Ishikawa (cell line): ENCODE results near the gene ZDHHC8.

Source experiments
- CEBPB ChIP-seq: IDR thresholded peaks from 2 replicates; pipeline ENCODE4 v1.6.1; 2012
- CREB1 ChIP-seq: IDR thresholded peaks from 2 replicates; pipeline ENCODE4 v1.6.1; 2012; ENCODE audit warnings: low read depth
- EGR1 ChIP-seq: IDR thresholded peaks from 2 replicates; pipeline ENCODE4 v1.6.1; 2012
- EP300 ChIP-seq: IDR thresholded peaks from 2 replicates; pipeline ENCODE4 v1.6.1; 2012; ENCODE audit warnings: borderline replicate concordance
- FOXM1 ChIP-seq: IDR thresholded peaks from 2 replicates; pipeline ENCODE4 v1.6.1; 2012; ENCODE audit warnings: low read depth, borderline replicate concordance
- NFIC ChIP-seq: IDR thresholded peaks from 2 replicates; pipeline ENCODE4 v1.6.1; 2012
- RAD21 ChIP-seq: IDR thresholded peaks from 2 replicates; pipeline ENCODE4 v1.6.1; 2012; ENCODE audit warnings: low read depth
- TAF1 ChIP-seq: IDR thresholded peaks from 2 replicates; pipeline ENCODE4 v1.6.1; 2012; ENCODE audit warnings: low read depth, mild to moderate bottlenecking
- TCF12 ChIP-seq: IDR thresholded peaks from 2 replicates; pipeline ENCODE4 v1.6.1; 2012; ENCODE audit warnings: low read depth
- TEAD4 ChIP-seq: IDR thresholded peaks from 2 replicates; pipeline ENCODE4 v1.6.1; 2012
- YY1 ChIP-seq: IDR thresholded peaks from 2 replicates; pipeline ENCODE4 v1.6.1; 2012; ENCODE audit warnings: low read depth
- ZBTB7A ChIP-seq: IDR thresholded peaks from 2 replicates; pipeline ENCODE4 v1.6.1; 2012; ENCODE audit warnings: low read depth
- TF ChIP-seq, protein P1 (sequence below): IDR thresholded peaks from 2 replicates; pipeline ENCODE4 v1.6.1; 2012
- TF ChIP-seq, protein P2 (sequence below): IDR thresholded peaks from 2 replicates; pipeline ENCODE4 v1.6.1; 2012
- TF ChIP-seq, protein P3 (sequence below): IDR thresholded peaks from 2 replicates; pipeline ENCODE4 v1.6.1; 2012; ENCODE audit warnings: low read depth, mild to moderate bottlenecking

ZDHHC8 gene

DNA sequence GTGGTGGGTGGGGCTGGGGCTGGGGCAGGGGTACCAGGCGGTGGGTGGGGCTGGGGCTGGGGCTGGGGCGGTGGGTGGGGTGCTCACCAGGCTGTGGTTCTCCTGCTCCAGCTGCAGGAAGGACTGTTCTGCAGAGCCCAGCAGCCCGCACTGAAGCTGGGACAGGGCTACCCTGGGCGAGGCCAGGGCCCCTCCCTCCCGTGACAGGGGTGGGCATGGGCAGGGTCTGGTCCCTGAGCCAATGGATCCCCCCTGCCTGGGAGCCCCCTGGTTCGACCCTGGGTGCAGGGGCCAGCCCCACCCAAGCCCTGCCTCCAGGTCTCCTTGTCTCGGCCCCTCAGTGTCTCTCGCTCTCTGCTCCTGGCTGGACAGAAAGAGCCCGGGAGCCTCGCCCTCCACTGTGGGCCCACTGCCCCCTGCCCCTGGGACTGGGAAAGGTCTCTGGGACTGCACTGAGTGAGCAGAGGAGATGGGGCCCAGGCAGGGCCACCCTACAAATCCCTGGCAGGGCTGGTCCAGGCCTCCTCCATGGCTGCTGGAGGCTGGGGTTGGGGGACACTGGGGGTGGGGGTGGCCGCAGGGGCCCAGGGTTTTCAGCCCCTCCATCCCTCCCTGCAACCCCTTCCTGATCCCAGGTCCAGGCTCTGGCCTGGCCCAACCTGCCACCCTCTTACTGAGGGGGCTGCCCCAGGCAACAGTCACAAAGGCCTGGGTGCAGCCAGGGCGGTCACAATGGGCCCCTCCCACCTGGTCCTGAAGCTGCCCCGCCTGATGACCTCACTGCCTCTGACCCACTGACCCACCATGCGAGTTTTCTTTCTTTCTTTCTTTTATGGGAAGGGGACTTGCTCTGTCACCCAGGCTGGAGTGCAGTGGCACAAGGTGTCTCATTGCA, 19.0 kb downstream of the ZDHHC8 start, which contains the start of gene CCDC188:
TSS of gene CCDC188 (minus strand) at position 675 of the 895 bp plus-strand sequence. CDS start at position 606, 69 bp downstream.
- no peak for TF ChIP-seq TAF1
- TF ChIP-seq EP300, result no peak
- TF ChIP-seq EGR1, result no peak
- no peak for TF ChIP-seq TCF12
- TF ChIP-seq RAD21, result no peak
- TF ChIP-seq, protein P1, sequence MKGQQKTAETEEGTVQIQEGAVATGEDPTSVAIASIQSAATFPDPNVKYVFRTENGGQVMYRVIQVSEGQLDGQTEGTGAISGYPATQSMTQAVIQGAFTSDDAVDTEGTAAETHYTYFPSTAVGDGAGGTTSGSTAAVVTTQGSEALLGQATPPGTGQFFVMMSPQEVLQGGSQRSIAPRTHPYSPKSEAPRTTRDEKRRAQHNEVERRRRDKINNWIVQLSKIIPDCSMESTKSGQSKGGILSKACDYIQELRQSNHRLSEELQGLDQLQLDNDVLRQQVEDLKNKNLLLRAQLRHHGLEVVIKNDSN, result no peak
- TF ChIP-seq TEAD4, result no peak
- TF ChIP-seq, protein P2, sequence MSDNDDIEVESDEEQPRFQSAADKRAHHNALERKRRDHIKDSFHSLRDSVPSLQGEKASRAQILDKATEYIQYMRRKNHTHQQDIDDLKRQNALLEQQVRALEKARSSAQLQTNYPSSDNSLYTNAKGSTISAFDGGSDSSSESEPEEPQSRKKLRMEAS, result no peak
- no peak for TF ChIP-seq CEBPB
- no peak for TF ChIP-seq YY1
- TF ChIP-seq CREB1, result no peak
- TF ChIP-seq ZBTB7A, result no peak
- no peak for TF ChIP-seq NFIC
- TF ChIP-seq, protein P3, sequence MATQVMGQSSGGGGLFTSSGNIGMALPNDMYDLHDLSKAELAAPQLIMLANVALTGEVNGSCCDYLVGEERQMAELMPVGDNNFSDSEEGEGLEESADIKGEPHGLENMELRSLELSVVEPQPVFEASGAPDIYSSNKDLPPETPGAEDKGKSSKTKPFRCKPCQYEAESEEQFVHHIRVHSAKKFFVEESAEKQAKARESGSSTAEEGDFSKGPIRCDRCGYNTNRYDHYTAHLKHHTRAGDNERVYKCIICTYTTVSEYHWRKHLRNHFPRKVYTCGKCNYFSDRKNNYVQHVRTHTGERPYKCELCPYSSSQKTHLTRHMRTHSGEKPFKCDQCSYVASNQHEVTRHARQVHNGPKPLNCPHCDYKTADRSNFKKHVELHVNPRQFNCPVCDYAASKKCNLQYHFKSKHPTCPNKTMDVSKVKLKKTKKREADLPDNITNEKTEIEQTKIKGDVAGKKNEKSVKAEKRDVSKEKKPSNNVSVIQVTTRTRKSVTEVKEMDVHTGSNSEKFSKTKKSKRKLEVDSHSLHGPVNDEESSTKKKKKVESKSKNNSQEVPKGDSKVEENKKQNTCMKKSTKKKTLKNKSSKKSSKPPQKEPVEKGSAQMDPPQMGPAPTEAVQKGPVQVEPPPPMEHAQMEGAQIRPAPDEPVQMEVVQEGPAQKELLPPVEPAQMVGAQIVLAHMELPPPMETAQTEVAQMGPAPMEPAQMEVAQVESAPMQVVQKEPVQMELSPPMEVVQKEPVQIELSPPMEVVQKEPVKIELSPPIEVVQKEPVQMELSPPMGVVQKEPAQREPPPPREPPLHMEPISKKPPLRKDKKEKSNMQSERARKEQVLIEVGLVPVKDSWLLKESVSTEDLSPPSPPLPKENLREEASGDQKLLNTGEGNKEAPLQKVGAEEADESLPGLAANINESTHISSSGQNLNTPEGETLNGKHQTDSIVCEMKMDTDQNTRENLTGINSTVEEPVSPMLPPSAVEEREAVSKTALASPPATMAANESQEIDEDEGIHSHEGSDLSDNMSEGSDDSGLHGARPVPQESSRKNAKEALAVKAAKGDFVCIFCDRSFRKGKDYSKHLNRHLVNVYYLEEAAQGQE, result no peak
- TF ChIP-seq FOXM1, result no peak

DNA sequence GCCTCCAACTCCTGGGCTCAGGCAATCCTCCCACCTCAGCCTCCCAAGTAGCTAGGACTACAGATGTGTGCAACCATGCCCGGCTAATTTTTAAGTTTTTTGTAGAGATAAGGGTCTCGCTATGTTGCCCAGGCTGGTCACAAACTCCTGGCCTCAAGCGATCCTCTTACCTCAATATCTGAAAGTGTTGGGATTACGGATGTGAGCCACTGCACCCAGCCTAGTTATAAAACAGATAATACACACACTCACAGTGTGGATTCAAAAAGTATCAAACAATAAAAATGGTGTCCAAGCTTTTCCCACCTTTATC, 19.6 kb downstream of the ZDHHC8 start:
- TF ChIP-seq, protein P2, result no peak
- TF ChIP-seq TAF1 (no peak), NFIC (no peak), EGR1 (no peak), ZBTB7A (no peak), EP300 (no peak), CREB1 (no peak), FOXM1 (no peak), CEBPB (no peak), YY1 (no peak), TCF12 (no peak), RAD21 (no peak)
- TF ChIP-seq, protein P1, result no peak
- TF ChIP-seq, protein P3, result no peak

DNA sequence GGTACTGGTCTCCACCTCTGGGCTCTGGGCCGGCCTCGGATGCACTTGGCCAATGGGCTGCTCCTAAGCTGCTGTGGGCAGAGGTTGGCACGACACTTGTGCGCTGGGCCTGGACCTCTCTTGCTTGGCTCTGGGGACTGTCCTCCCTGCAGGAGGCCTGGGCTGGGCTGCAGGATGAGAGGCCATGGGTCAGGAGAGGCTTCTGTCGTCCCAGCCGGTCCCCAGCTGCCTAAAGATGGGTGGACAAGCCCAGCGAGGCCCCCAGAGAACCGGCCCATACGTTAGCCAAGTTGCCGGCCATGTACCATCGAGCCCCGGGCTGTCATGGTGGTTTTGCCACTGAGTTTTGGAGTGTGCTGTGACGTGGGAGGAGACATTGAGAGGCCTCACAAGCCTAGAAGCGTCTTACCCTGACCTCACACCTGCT, 20.9 kb downstream of the ZDHHC8 start:
- TF ChIP-seq, protein P2, result no peak
- no peak for TF ChIP-seq NFIC
- TF ChIP-seq EP300, result no peak

DNA sequence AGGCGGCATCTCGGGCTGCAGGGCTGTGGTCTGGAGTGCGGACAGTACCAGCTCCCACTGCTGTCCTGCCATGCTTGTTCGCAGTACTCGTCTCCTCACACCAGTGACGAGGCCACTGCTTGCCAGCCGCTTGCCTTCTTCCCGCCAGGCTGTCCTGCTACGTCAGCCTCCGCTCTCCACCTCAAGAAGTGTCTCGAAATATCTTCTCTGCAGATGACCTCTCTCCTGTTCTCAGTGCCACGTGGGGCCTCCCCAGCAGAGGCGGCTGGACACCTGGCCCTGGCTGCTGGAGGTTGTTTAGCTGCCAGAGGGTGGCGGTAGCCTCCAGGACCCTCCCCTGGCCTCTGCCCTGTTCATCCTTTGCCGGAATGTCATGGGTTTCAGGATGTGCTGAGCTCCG, 22.3 kb downstream of the ZDHHC8 start:
- TF ChIP-seq FOXM1 (no peak), TAF1 (no peak), YY1 (no peak), NFIC (no peak), TCF12 (no peak)

DNA sequence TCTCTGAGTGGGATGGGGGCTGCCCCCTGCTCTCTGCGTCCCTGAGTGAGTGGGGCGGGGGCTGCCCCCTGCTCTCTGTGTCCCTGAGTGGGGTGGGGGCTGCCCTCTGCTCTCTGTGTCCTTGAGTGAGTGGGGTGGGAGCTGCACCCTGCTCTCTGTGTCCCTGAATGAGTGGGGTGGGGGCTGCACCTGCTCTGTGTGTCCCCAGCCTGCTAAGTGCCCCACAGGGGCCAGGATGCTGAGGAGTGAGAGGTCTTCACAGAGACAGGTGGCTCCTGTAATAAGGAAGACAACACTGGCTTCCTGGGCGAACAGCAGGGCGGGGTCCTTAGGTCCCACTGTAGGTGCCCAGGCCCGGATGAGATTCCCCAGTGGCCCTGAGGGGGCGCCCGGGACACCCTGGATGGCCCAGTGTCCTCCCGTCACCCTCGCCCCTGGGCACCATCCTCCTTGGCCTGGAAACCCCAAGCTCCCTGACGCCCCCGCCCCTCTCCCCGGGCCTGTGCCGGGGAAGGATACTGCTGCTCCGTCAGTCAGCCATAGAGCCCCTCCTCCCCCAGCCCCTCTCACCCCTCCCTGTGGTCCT, 23.1 kb downstream of the ZDHHC8 start:
- no peak for TF ChIP-seq RAD21
- no peak for TF ChIP-seq ZBTB7A
- TF ChIP-seq, protein P1, result no peak
- no peak for TF ChIP-seq TCF12
- TF ChIP-seq, protein P3, result no peak
- no peak for TF ChIP-seq EGR1
